ENCODE measurements around the gene TMEM163. TPM values are rescaled to one million over a fixed set of nuclear protein-coding genes. Genes with fewer than 3 reads are reported as not detected.
"Not testable (repeated sequence)": the region's sequence is repeated elsewhere in the genome, so short reads cannot be mapped to it uniquely, and the experiment has no call there.

Gene TMEM163
- total RNA-seq, 1 donor from 2014 or later = 0.95 TPM

DNA sequence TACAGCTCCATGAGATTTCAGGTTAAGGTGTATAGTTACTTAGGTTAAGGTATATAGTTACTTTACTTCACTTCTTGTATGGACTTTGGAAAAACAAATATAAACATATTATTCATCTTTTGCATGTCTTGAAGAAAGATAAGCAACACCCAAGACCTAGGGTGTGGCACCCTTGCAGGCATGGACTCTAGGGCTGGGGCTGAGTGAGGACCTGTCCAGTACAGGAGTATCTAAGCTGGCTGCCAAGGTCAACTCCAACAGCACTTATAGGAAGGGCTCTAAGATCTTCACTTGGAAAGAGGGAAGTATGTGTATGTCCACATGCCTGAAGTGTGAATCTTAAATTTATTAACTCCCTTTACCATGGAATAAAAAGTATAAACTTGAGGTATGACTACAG lies 7.1 kb upstream of the TMEM163 start:
- H3K36me3 Mint-ChIP-seq = no peaks in the 10 kb centered on the region

DNA sequence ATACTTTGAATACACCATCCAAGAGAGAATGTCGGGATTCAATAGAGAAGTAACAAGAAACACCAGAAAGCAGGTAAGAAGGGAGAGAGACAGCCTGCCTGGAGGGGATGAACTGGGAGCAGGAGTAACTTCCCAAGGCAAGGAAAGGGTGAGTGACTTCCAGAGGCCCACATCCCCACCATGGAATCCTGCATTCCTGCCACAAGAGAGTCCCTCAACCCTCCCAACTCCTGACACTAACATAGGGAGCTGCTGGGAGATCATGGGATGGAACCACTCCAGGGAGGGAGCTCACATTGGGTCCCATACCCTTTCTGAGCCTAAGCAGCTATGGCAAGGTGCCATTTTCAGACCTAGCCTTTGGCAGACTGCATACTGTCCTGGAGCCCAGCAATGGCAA lies 5.5 kb upstream of the TMEM163 start:
- no peak overlapping the region for H3K9ac ChIP-seq
- no peaks in the 10 kb centered on the region for H3K36me3 ChIP-seq
- no peak for DNase-seq (ENCODE audit: low spot score)
- H3K27me3 ChIP-seq = peaks cover 33% of the 10 kb centered on the region
- H2AFZ ChIP-seq (replicated peaks) = no peak overlapping the region
- TF ChIP-seq, protein P1, sequence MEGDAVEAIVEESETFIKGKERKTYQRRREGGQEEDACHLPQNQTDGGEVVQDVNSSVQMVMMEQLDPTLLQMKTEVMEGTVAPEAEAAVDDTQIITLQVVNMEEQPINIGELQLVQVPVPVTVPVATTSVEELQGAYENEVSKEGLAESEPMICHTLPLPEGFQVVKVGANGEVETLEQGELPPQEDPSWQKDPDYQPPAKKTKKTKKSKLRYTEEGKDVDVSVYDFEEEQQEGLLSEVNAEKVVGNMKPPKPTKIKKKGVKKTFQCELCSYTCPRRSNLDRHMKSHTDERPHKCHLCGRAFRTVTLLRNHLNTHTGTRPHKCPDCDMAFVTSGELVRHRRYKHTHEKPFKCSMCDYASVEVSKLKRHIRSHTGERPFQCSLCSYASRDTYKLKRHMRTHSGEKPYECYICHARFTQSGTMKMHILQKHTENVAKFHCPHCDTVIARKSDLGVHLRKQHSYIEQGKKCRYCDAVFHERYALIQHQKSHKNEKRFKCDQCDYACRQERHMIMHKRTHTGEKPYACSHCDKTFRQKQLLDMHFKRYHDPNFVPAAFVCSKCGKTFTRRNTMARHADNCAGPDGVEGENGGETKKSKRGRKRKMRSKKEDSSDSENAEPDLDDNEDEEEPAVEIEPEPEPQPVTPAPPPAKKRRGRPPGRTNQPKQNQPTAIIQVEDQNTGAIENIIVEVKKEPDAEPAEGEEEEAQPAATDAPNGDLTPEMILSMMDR (IDR thresholded peaks at IDR 0.05) = no peak
- TF ChIP-seq EZH2phosphoT487 (IDR thresholded peaks at IDR 0.05) (no peak), EZH2 (IDR thresholded peaks at IDR 0.05) (no peak)
- H3K27me3 Mint-ChIP-seq (ENCODE audit: insufficient read depth, low read depth) = peaks cover 23% of the 10 kb centered on the region
- H3K36me3 Mint-ChIP-seq = no peaks in the 10 kb centered on the region
- no peaks in the 10 kb centered on the region for H3K79me2 ChIP-seq (ENCODE audit: low read depth)
- no peaks in the 10 kb centered on the region for H3K9me3 ChIP-seq (ENCODE audit: low read depth)
- peaks cover 8% of the 10 kb centered on the region for H3K9me3 Mint-ChIP-seq
- H3K4me1 Mint-ChIP-seq = peaks cover 20% of the 10 kb centered on the region
- H4K20me1 ChIP-seq (ENCODE audit: low read depth) = no peaks in the 10 kb centered on the region
- peaks cover 7% of the 10 kb centered on the region for H3F3A ChIP-seq (ENCODE audit: low read depth)
- H3K27ac Mint-ChIP-seq = no peak overlapping the region
- no peak overlapping the region for H3K4me2 ChIP-seq
- H3K27ac ChIP-seq = no peak overlapping the region
- H3K4me3 Mint-ChIP-seq = no peak overlapping the region
- H3K4me3 ChIP-seq = no peak overlapping the region
- H3K4me1 ChIP-seq = peaks cover 9% of the 10 kb centered on the region

More for the DNA sequence above, 7.1 kb upstream of the TMEM163 start:
- Histone ChIP-seq H3K36me3 (no peaks in the 10 kb centered on the region), H3K27me3 (peaks cover 18% of the 10 kb centered on the region), H4K20me1 (ENCODE audit: low read depth) (no peaks in the 10 kb centered on the region), H3F3A (ENCODE audit: low read depth) (no peaks in the 10 kb centered on the region), H3K27ac (no peak overlapping the region), H3K9me3 (ENCODE audit: low read depth) (no peaks in the 10 kb centered on the region), H3K4me1 (peaks cover 7% of the 10 kb centered on the region), H3K79me2 (ENCODE audit: low read depth) (no peaks in the 10 kb centered on the region), H2AFZ (replicated peaks) (no peak overlapping the region), H3K4me3 (no peak overlapping the region), H3K4me2 (no peak overlapping the region), H3K9ac (no peak overlapping the region)
- Mint-ChIP-seq H3K4me3 (no peak overlapping the region), H3K4me1 (peaks cover 14% of the 10 kb centered on the region), H3K9me3 (peaks cover 3% of the 10 kb centered on the region), H3K27me3 (ENCODE audit: insufficient read depth, low read depth) (peaks cover 9% of the 10 kb centered on the region), H3K27ac (no peak overlapping the region)
- DNase-seq (ENCODE audit: low spot score) = no peak
- TF ChIP-seq, protein P1 (IDR thresholded peaks at IDR 0.05) = no peak
- TF ChIP-seq EZH2phosphoT487 (IDR thresholded peaks at IDR 0.05) (no peak), EZH2 (IDR thresholded peaks at IDR 0.05) (no peak)

DNA sequence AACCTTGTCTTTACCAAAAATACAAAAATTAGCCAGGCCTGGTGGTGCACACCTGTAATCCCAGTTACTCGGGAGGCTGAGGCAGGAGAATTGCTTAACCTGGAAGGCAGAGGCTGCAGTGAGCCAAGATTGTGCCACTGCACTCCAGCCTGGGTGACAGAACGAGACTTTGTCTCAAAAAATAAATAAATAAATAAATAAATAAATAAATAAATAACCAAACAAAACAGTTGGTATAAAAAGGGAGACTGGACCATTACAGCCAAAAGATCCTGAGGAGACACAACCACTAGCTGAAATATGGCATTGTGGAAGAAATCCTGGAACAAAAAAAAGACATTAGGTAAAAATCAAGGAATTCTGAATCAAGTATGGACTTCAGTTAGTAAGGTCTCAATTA lies 4.9 kb upstream of the TMEM163 start:
- H3K4me3 Mint-ChIP-seq; H3K9ac ChIP-seq; DNase-seq (ENCODE audit: low spot score); H3K9me3 Mint-ChIP-seq; H3K4me3 ChIP-seq; H3K9me3 ChIP-seq (ENCODE audit: low read depth); H3K4me1 ChIP-seq; H3K79me2 ChIP-seq (ENCODE audit: low read depth); H3K36me3 ChIP-seq; H3K4me2 ChIP-seq; H3K27ac ChIP-seq; H3F3A ChIP-seq (ENCODE audit: low read depth); H3K27ac Mint-ChIP-seq; H3K36me3 Mint-ChIP-seq; H2AFZ ChIP-seq (replicated peaks); H4K20me1 ChIP-seq (ENCODE audit: low read depth): not testable (repeated sequence)
- H3K27me3 Mint-ChIP-seq (ENCODE audit: insufficient read depth, low read depth) = peaks cover 23% of the 10 kb centered on the region
- H3K27me3 ChIP-seq = peaks cover 39% of the 10 kb centered on the region
- peaks cover 20% of the 10 kb centered on the region for H3K4me1 Mint-ChIP-seq

DNA sequence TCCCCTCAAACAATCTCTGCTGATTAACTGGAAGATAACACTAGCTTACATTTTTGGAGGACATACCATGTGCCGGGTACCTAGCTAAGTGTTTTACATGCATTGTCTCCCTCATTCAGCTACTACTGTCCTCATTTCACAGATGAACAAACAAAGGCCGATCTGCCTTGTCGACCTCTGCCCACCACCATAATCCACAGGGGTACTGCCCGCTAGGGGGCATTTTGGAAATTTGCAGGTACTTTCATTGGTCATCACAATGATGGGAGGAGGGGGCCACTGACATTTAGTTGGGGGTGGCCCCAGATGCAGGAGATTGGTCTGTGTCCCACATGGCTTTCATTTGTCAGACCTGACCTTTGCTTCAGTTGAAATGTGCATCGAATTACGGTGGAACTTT lies 3.9 kb upstream of the TMEM163 start:
- DNase-seq (ENCODE audit: low spot score) = peak; percentile 31
- Histone ChIP-seq H2AFZ (replicated peaks) (no peak overlapping the region), H3K9me3 (ENCODE audit: low read depth) (no peaks in the 10 kb centered on the region), H3K27ac (no peak overlapping the region), H4K20me1 (ENCODE audit: low read depth) (peaks cover under 1% of the 10 kb centered on the region), H3K4me3 (no peak overlapping the region), H3K79me2 (ENCODE audit: low read depth) (no peaks in the 10 kb centered on the region), H3F3A (ENCODE audit: low read depth) (peaks cover 10% of the 10 kb centered on the region), H3K4me1 (peaks cover 11% of the 10 kb centered on the region), H3K27me3 (peaks cover 49% of the 10 kb centered on the region), H3K4me2 (no peak overlapping the region), H3K36me3 (no peaks in the 10 kb centered on the region), H3K9ac (no peak overlapping the region)
- no peak overlapping the region for H3K4me3 Mint-ChIP-seq
- H3K27ac Mint-ChIP-seq = no peak overlapping the region
- peaks cover 25% of the 10 kb centered on the region for H3K27me3 Mint-ChIP-seq (ENCODE audit: insufficient read depth, low read depth)
- peaks cover 17% of the 10 kb centered on the region for H3K4me1 Mint-ChIP-seq
- peaks cover 8% of the 10 kb centered on the region for H3K9me3 Mint-ChIP-seq
- TF ChIP-seq EZH2phosphoT487 (IDR thresholded peaks at IDR 0.05) (no peak), EZH2 (IDR thresholded peaks at IDR 0.05) (no peak)
- TF ChIP-seq, protein P1 (IDR thresholded peaks at IDR 0.05) = peak; percentile 59
- no peaks in the 10 kb centered on the region for H3K36me3 Mint-ChIP-seq

All from neural progenitor cell (in vitro differentiated cells).